Skin of body (tissue), 2 donors: Measurements from ENCODE around the gene OR52B4. TPM values are rescaled to one million over a fixed set of nuclear protein-coding genes. Genes with fewer than 3 reads are reported as not detected.
"Not testable (repeated sequence)": the region's sequence is repeated elsewhere in the genome, so short reads cannot be mapped to it uniquely, and the experiment has no call there.

Experiments
- DNase-seq: peaks from one replicate; lab custom pipeline; 2025; lab: John Stamatoyannopoulos, UW
- total RNA-seq: library from RNA; depleted of rRNA; stranded (reverse); fragments of >200 nt; gene quantifications from one replicate; pipeline ENCODE4 v1.2.3, GENCODE V29; 2014

The OR52B4 gene
- total RNA-seq, result not detected

- no peak for DNase-seq
Measured at GRCh38 chr11:4368286-4368685, at the start of gene OR52B4. TSS of gene OR52B4 (minus strand) at chr11:4368386. CDS start at chr11:4368295, 91 bp downstream.

- DNase-seq, result no peak
Measured at GRCh38 chr11:4416816-4417215, 48.6 kb upstream of the OR52B4 start.

GRCh38 chr11:4416306-4416705 is 48.1 kb upstream of the OR52B4 start:
- no peak for DNase-seq

DNA sequence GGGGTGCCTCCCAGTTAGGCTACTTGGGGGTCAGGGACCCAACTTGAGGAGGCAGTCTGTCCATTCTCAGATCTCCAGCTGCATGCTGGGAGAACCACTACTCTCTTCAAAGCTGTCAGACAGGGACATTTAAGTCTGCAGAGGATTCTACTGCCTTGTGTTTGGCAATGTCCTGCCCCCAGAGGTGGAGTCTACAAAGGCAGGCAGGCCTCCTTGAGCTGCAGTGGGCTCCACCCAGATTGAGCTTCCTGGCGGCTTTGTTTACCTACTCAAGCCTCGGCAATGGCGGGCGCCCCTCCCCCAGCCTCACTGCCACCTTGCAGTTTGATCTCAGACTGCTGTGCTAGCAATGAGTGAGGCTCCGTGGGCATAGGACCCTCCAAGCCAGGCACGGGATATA is 38.0 kb upstream of the OR52B4 start:
- not testable (repeated sequence) for DNase-seq

DNA sequence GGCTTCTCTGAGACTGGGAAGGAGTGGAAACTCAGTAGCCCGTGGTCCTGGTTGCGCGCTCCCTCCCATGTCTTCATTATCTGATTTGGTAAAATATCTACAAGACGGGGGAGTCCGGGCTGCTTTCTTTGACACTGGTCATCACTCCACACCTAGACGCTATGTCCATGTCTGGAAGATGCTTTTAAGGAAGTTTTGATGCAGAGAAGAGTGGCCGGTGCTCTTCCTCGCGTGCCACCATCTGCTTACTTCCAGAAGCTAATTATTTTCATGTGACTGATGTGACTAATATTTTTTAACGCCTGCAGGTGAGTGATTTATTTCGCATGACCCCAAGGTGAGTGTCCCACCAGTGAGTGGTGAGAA is 25.7 kb upstream of the OR52B4 start:
- no peak for DNase-seq

GRCh38 chr11:4393209-4393857 is 25.1 kb upstream of the OR52B4 start, which contains the start of gene TRIM21:
TSS of gene TRIM21 (minus strand) at chr11:4393702. CDS start at chr11:4390409, 3,293 bp downstream.
- DNase-seq, result peak; percentile 71

DNA sequence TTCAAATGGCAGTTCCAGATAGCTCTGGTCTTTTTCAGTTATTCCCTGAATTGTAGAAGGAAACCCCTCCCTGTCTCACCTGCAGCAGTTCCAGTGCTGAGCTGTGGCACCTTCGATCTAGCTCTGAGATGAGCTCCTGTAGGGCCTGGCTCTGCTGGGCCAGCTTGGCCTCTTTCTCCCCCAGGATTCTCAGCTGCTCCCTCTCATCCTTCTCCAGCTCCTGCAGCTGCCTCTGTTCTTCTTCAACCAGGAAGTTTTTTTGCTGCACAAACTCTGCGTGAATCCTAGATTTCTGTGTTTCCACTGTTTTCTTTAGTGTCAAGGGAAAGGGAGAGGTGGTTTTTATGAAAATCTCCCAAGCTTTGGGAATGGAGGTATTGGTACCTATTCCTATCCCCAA is 20.0 kb upstream of the OR52B4 start:
- no peak for DNase-seq

- DNase-seq, result no peak
Measured at GRCh38 chr11:4385978-4386740, 18.0 kb upstream of the OR52B4 start.

DNA sequence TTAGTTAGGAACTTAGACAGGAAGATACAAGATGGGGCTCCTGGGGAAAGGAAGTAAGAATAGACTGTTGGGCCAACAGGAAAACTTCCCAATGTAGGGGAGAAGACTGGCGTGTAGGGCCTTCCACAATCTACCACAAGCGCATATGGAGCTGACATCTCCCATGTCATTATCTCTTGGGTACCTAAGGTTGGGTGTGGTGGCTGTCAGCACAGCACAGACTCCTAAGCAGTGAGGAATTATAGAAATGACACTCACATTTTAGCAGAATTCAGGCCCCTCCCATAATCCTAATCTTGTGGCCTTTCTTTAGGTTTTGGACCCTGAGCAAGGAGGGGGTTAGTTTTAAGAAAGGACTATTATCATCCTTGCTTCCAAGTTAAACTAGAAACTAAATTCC is 13.7 kb upstream of the OR52B4 start:
- DNase-seq, result no peak

- no peak for DNase-seq
Measured at GRCh38 chr11:4375431-4376140, 7.4 kb upstream of the OR52B4 start.

- no peak for DNase-seq
Measured at GRCh38 chr11:4370166-4370565, 2.0 kb upstream of the OR52B4 start.

DNA sequence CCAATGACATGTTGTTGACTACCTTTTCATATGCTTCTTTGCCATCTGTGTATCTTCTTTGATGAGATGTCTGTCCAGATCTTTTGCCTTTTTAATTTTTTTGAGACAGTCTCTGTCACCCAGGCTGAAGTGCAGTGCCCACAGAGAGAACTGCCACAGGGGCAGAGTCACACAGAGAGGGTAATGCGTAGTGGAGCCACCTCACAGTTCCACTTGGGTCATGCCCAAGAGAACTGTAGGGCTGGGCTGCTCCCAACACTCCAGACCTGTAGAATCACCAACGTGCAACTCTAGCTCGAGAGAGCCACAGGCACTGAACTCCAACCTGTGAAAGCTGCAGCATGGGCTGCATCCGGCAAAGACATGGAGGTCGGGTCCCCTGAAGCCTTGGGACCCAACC is 20.0 kb downstream of the OR52B4 start:
- DNase-seq, result not testable (repeated sequence)

DNA sequence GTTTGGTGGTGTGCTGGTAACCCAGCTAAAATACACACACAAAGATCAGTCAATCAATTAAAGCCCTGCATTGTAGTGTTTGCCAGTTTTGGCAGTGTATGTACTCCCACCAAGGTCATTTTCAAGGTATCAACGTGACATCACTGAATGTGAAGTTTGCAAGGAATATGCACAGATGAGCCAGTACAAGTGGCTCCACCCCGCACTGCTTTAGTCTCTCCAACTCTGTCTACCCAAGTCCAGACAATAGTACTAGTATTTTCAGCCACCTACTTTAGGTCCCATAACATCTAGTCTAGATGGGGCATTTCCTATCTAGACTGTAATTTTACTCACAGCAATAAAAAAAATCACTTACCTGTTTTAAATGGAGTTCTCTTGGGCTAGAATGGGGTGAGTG is 22.8 kb downstream of the OR52B4 start:
- DNase-seq, result not testable (repeated sequence)

- DNase-seq, result not testable (repeated sequence)
Measured at GRCh38 chr11:4334356-4334755, 33.8 kb downstream of the OR52B4 start.

Other genes with a start within 250 kb of the OR52B4 start
- gene TRIM21, start 25.3 kb upstream of the OR52B4 start, total RNA-seq, result 10.0 TPM
- gene OR52K2, start 80.9 kb upstream of the OR52B4 start, total RNA-seq, result not detected
- not detected for gene OR52K1, start 114.3 kb upstream of the OR52B4 start, total RNA-seq
- gene OR52M1, start 176.8 kb upstream of the OR52B4 start, total RNA-seq, result not detected
- not detected for gene OR52I2, start 213.4 kb upstream of the OR52B4 start, total RNA-seq
- gene OR52I1, start 225.7 kb upstream of the OR52B4 start, total RNA-seq, result not detected
- 7.7 TPM for gene TRIM68, start 239.8 kb upstream of the OR52B4 start, total RNA-seq